SK-N-SH (cell line): ENCODE measurements around the gene CUX1. TPM values are rescaled to one million over a fixed set of nuclear protein-coding genes. Genes with fewer than 3 reads are reported as not detected.

ENCODE experiments used
- CTCF ChIA-PET: fragments of 300-600, 350-600 bp; formaldehyde crosslinking; extraction: SDS; loops from one replicate; lab custom pipeline; 2021; lab: Yijun Ruan, JAX
- POLR2A ChIA-PET: fragments of 350-600 bp; sonication (Branson Sonifier 250); formaldehyde crosslinking; extraction: SDS; loops from one replicate; lab custom pipeline; 2020; ENCODE audit warnings: antibody characterized with exemption, inconsistent platforms; lab: Yijun Ruan, JAX
- DNase-seq: peaks from one replicate; pipeline ENCODE4 v3.0.0; 2012
- H2AFZ ChIP-seq: fragments of 200-600 bp; sonication (generic); 2 replicates; pipeline ENCODE4 v1.8.1; 2016; ENCODE audit warnings: antibody characterized with exemption, mild to moderate bottlenecking, low read depth
- H3F3A ChIP-seq: fragments of 200-600 bp; sonication (generic); replicated peaks from 2 replicates; pipeline ENCODE3; 2016; ENCODE audit warnings: antibody characterized with exemption, mild to moderate bottlenecking; ENCODE audit not compliant: insufficient read depth
- H3K27ac ChIP-seq, 2 experiments: fragments of 200-500 bp in 1 of 2; fragments of 200-600 bp in 1 of 2; sonication (Bioruptor generic) in 1 of 2; sonication (generic), shearing (Covaris generic) in 1 of 2; 2 replicates each; pipeline versions ENCODE4 v1.5.1 to v1.6.1; 2014 to 2016; ENCODE audit warnings: low read depth in 2 of 2, inconsistent platforms in 1 of 2, low read length in 1 of 2, mild to moderate bottlenecking in 1 of 2, mixed read lengths in 1 of 2
- H3K27me3 ChIP-seq: fragments of 200-600 bp; sonication (generic), shearing (Covaris generic); 2 replicates; pipeline ENCODE4 v1.6.1; 2016; ENCODE audit warnings: mixed run types; ENCODE audit not compliant: insufficient read depth
- H3K36me3 ChIP-seq, 2 experiments: fragments of 200-500 bp in 1 of 2; fragments of 200-600 bp in 1 of 2; sonication (Bioruptor generic) in 1 of 2; sonication (generic) in 1 of 2; replicated peaks in 1 of 2; 2 replicates each; pipeline versions ENCODE3 to v1.5.1; 2014 to 2016; ENCODE audit warnings: low read length in 1 of 2, mild to moderate bottlenecking in 1 of 2; ENCODE audit not compliant: insufficient read depth in 2 of 2, control insufficient read depth in 1 of 2
- H3K4me1 ChIP-seq, 2 experiments: fragments of 200-500 bp in 1 of 2; fragments of 200-600 bp in 1 of 2; sonication (Bioruptor generic) in 1 of 2; sonication (generic), shearing (Covaris generic) in 1 of 2; 2 replicates each; pipeline versions ENCODE4 v1.5.1 to v1.6.1; 2014 to 2016; ENCODE audit warnings: low read depth in 1 of 2, low read length in 1 of 2, mixed run types in 1 of 2; ENCODE audit not compliant: insufficient read depth in 2 of 2, control insufficient read depth in 1 of 2
- H3K4me2 ChIP-seq: fragments of 200-600 bp; sonication (generic), shearing (Covaris generic); 2 replicates; pipeline ENCODE4 v1.6.1; 2017; ENCODE audit warnings: mixed run types
- H3K4me3 ChIP-seq, 2 experiments: fragments of 200-500 bp in 1 of 2; fragments of 200-600 bp in 1 of 2; sonication (Bioruptor generic) in 1 of 2; sonication (generic), shearing (Covaris generic) in 1 of 2; 2 replicates each; pipeline versions ENCODE4 v1.5.1 to v1.8.1; 2014 to 2016; ENCODE audit warnings: low read depth in 2 of 2, inconsistent platforms in 1 of 2, low read length in 1 of 2, mild to moderate bottlenecking in 1 of 2, mixed read lengths in 1 of 2, moderate library complexity in 1 of 2
- H3K79me2 ChIP-seq: fragments of 200-600 bp; sonication (generic); 2 replicates; pipeline ENCODE4 v1.8.1; 2017; ENCODE audit warnings: mild to moderate bottlenecking; ENCODE audit not compliant: insufficient read depth
- H3K9ac ChIP-seq: fragments of 200-600 bp; sonication (generic); 2 replicates; pipeline ENCODE4 v1.6.1; 2017; ENCODE audit warnings: mixed run types
- H3K9me2 ChIP-seq: fragments of 200-600 bp; sonication (generic); 2 replicates; pipeline ENCODE4 v1.6.1; 2017; ENCODE audit warnings: mixed run types
- H3K9me3 ChIP-seq: fragments of 200-600 bp; sonication (generic); 2 replicates; pipeline ENCODE4 v1.6.1; 2017; ENCODE audit warnings: mixed run types, mild to moderate bottlenecking, moderate library complexity
- H4K20me1 ChIP-seq: fragments of 200-600 bp; sonication (generic); 2 replicates; pipeline ENCODE4 v1.6.1; 2017; ENCODE audit warnings: mild to moderate bottlenecking, mixed run types; ENCODE audit not compliant: insufficient read depth
- ELF1 ChIP-seq: IDR thresholded peaks from 2 replicates; pipeline ENCODE4 v1.4.0; 2012
- FOSL2 ChIP-seq: IDR thresholded peaks from 2 replicates; pipeline ENCODE4 v1.4.0; 2012; ENCODE audit warnings: low read depth, mild to moderate bottlenecking, moderate library complexity, borderline replicate concordance
- FOXJ3 ChIP-seq: sonication (generic); formaldehyde crosslinking; IDR thresholded peaks from 2 replicates; pipeline ENCODE4 v1.5.1; 2020; ENCODE audit warnings: mild to moderate bottlenecking, missing genetic modification reagents
- FOXM1 ChIP-seq: IDR thresholded peaks from 2 replicates; pipeline ENCODE4 v1.4.0; 2012; ENCODE audit warnings: low read depth, mild to moderate bottlenecking
- GABPA ChIP-seq: IDR thresholded peaks from 2 replicates; pipeline ENCODE4 v1.4.0; 2012; ENCODE audit warnings: low read depth, mild to moderate bottlenecking
- MEF2A ChIP-seq: IDR thresholded peaks from 2 replicates; pipeline ENCODE4 v1.4.0; 2012; ENCODE audit warnings: low read depth, borderline replicate concordance
- MXI1 ChIP-seq: IDR thresholded peaks from 2 replicates; pipeline ENCODE4 v1.6.1; 2012; ENCODE audit warnings: mild to moderate bottlenecking, low read depth, low read length, improper control_type of control experiment
- NFIC ChIP-seq: IDR thresholded peaks from 2 replicates; pipeline ENCODE4 v1.4.0; 2012; ENCODE audit warnings: borderline replicate concordance
- NRF1 ChIP-seq: IDR thresholded peaks from 2 replicates; pipeline ENCODE4 v1.6.1; 2012; ENCODE audit warnings: low read depth, mild to moderate bottlenecking, low read length
- RAD21 ChIP-seq: IDR thresholded peaks from 2 replicates; pipeline ENCODE4 v1.6.1; 2012; ENCODE audit warnings: mild to moderate bottlenecking, low read length
- RFX5 ChIP-seq: IDR thresholded peaks from 2 replicates; pipeline ENCODE4 v1.6.1; 2012; ENCODE audit warnings: mild to moderate bottlenecking, improper control_type of control experiment, low read length
- SIN3A ChIP-seq: IDR thresholded peaks from 2 replicates; pipeline ENCODE4 v1.6.1; 2012; ENCODE audit warnings: low read depth, mild to moderate bottlenecking, low read length, moderate library complexity, borderline replicate concordance
- TAF1 ChIP-seq: IDR thresholded peaks from 2 replicates; pipeline ENCODE4 v1.6.1; 2012; ENCODE audit warnings: low read depth, mild to moderate bottlenecking, low read length, moderate library complexity, borderline replicate concordance
- YY1 ChIP-seq: IDR thresholded peaks from 2 replicates; pipeline ENCODE4 v1.4.0; 2012; ENCODE audit warnings: low read depth, mild to moderate bottlenecking
- WGBS: methylation state at CpG from one replicate; pipeline ENCODE4 v1.1.6; 2017; ENCODE audit warnings: low lambda C conversion rate; 5-methylcytosine and 5-hydroxymethylcytosine counted together
- polyA plus RNA-seq, 3 experiments: library from polyadenylated mRNA; depleted of rRNA; stranded (reverse); fragments of >200 nt; gene quantifications; 2 replicates each; pipeline ENCODE4 v1.2.3, GENCODE V29; 2012
- TF ChIP-seq, protein P1 (sequence below): IDR thresholded peaks from 2 replicates; pipeline ENCODE4; 2012
- TF ChIP-seq, protein P2 (sequence below): IDR thresholded peaks from 2 replicates; pipeline ENCODE4 v1.6.1; 2012; ENCODE audit warnings: mild to moderate bottlenecking, low read depth, low read length, moderate library complexity
- TF ChIP-seq, protein P3 (sequence below): fragments of 200-600 bp; sonication (generic); IDR thresholded peaks from 2 replicates; pipeline ENCODE4 v1.6.1; 2017; ENCODE audit warnings: antibody characterized with exemption, mild to moderate bottlenecking, moderate library complexity
- TF ChIP-seq, protein P4 (sequence below): IDR thresholded peaks from 2 replicates; pipeline ENCODE4 v1.4.0; 2012; ENCODE audit warnings: low read depth, borderline replicate concordance
- TF ChIP-seq, protein P5 (sequence below): fragments of 150-350 bp; IDR thresholded peaks from 2 replicates; pipeline ENCODE4 v1.6.1; 2016; ENCODE audit warnings: mild to moderate bottlenecking, low read depth, low read length

CUX1 gene
- polyA plus RNA-seq, 1 of the 3 experiments (the other 2 are of a cell fraction): 68.6 TPM

DNA sequence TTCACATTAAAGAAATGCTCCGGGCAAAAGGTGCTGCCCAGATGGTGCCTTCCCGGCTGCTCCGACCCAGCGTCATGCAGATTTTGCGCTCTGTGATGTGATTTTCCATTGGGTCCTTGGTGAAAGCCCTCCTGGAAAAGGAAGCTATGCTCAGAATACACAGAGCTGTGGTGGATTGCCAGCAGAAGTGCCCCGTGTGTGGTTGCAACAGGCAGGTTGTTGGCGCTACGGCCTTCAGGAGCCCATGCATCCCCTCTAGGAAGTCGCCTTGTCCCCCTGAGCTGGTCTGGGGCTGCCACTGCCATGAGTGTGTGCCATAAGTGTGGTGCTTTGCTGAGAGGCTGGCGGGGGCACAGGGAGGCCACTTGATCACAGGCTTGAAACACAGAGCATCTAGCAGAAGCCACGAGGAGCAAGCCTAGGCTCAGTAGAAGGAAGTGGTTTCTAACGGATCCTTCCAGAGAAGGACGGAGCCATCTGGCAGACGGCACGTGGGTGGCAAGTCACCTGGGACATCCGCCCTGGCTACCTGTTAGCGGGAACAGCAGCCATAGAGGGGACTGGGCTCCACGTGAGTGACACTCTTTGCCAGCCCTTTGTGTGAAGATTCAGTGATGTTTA is 210.9 kb downstream of the CUX1 start:
- Histone ChIP-seq H4K20me1 (no peaks in the 10 kb centered on the region), H3K9me2 (no peaks in the 10 kb centered on the region), H3K79me2 (peaks cover 13% of the 10 kb centered on the region), H3K4me1 (peaks cover 0 to 8% of the 10 kb centered on the region in 2 experiments; a peak in 2 of 4 replicates), H3K9ac (no peak overlapping the region), H3K27ac (no peak overlapping the region), H3K4me3 (no peak overlapping the region), H2AFZ (no peak overlapping the region), H3K27me3 (no peaks in the 10 kb centered on the region), H3K9me3 (no peaks in the 10 kb centered on the region), H3K4me2 (no peak overlapping the region), H3F3A (no peaks in the 10 kb centered on the region), H3K36me3 (peaks cover 0 to 5% of the 10 kb centered on the region in 2 experiments)
- 95% methylated on average over 14 of the region's 18 CpGs for WGBS
- DNase-seq: no peak
- TF ChIP-seq FOXJ3 (no peak), NRF1 (no peak), FOSL2 (no peak), RFX5 (no peak)
- TF ChIP-seq, protein P1, sequence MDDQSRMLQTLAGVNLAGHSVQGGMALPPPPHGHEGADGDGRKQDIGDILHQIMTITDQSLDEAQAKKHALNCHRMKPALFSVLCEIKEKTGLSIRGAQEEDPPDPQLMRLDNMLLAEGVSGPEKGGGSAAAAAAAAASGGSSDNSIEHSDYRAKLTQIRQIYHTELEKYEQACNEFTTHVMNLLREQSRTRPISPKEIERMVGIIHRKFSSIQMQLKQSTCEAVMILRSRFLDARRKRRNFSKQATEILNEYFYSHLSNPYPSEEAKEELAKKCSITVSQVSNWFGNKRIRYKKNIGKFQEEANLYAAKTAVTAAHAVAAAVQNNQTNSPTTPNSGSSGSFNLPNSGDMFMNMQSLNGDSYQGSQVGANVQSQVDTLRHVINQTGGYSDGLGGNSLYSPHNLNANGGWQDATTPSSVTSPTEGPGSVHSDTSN: no peak
- TF ChIP-seq, protein P2, sequence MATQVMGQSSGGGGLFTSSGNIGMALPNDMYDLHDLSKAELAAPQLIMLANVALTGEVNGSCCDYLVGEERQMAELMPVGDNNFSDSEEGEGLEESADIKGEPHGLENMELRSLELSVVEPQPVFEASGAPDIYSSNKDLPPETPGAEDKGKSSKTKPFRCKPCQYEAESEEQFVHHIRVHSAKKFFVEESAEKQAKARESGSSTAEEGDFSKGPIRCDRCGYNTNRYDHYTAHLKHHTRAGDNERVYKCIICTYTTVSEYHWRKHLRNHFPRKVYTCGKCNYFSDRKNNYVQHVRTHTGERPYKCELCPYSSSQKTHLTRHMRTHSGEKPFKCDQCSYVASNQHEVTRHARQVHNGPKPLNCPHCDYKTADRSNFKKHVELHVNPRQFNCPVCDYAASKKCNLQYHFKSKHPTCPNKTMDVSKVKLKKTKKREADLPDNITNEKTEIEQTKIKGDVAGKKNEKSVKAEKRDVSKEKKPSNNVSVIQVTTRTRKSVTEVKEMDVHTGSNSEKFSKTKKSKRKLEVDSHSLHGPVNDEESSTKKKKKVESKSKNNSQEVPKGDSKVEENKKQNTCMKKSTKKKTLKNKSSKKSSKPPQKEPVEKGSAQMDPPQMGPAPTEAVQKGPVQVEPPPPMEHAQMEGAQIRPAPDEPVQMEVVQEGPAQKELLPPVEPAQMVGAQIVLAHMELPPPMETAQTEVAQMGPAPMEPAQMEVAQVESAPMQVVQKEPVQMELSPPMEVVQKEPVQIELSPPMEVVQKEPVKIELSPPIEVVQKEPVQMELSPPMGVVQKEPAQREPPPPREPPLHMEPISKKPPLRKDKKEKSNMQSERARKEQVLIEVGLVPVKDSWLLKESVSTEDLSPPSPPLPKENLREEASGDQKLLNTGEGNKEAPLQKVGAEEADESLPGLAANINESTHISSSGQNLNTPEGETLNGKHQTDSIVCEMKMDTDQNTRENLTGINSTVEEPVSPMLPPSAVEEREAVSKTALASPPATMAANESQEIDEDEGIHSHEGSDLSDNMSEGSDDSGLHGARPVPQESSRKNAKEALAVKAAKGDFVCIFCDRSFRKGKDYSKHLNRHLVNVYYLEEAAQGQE: no peak
- ChIA-PET POLR2A (no interaction called here), CTCF (no interaction called here)

DNA sequence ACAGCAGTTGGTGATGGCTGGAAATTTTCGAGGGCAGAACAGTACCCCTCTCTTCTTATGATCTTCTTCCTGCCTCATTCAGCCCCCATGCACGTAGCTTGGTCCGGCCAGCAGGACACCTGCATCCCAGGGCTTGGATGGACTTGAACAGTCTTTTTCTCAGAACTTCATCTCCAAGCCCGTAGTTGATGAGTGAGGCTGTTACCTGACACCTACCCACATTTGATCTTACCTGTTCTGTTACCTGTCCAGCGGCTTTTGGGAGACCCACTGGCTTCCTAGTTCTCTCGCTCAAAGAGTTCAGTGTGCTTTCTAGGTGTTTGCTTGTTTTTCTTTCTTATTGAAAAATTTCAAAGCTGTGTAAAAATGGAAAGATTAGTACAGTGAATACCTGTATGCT is 212.2 kb downstream of the CUX1 start:
- no peaks in the 10 kb centered on the region for H3K9me2 ChIP-seq
- H3K9ac ChIP-seq: no peak overlapping the region
- WGBS: 91% methylated on average over 6 of the region's 6 CpGs
- no peak overlapping the region for H3K4me3 ChIP-seq
- peaks cover 12% of the 10 kb centered on the region; the same call in 1 of the 2 replicates for H3K79me2 ChIP-seq
- H3K36me3 ChIP-seq: peaks cover 0 to 5% of the 10 kb centered on the region in 2 experiments
- no peaks in the 10 kb centered on the region for H3K9me3 ChIP-seq
- no peak overlapping the region for H3K4me2 ChIP-seq
- no peak for DNase-seq
- H3K27me3 ChIP-seq: no peaks in the 10 kb centered on the region
- ChIA-PET CTCF (no interaction called here), POLR2A (no interaction called here)
- H3K27ac ChIP-seq: no peak overlapping the region
- H2AFZ ChIP-seq: no peak overlapping the region
- H3F3A ChIP-seq: no peaks in the 10 kb centered on the region
- H4K20me1 ChIP-seq: no peaks in the 10 kb centered on the region
- H3K4me1 ChIP-seq: no peaks in the 10 kb centered on the region; a peak in 1 of 4 replicates
- TF ChIP-seq, protein P3, sequence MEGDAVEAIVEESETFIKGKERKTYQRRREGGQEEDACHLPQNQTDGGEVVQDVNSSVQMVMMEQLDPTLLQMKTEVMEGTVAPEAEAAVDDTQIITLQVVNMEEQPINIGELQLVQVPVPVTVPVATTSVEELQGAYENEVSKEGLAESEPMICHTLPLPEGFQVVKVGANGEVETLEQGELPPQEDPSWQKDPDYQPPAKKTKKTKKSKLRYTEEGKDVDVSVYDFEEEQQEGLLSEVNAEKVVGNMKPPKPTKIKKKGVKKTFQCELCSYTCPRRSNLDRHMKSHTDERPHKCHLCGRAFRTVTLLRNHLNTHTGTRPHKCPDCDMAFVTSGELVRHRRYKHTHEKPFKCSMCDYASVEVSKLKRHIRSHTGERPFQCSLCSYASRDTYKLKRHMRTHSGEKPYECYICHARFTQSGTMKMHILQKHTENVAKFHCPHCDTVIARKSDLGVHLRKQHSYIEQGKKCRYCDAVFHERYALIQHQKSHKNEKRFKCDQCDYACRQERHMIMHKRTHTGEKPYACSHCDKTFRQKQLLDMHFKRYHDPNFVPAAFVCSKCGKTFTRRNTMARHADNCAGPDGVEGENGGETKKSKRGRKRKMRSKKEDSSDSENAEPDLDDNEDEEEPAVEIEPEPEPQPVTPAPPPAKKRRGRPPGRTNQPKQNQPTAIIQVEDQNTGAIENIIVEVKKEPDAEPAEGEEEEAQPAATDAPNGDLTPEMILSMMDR: no peak
- TF ChIP-seq, protein P1: no peak
- TF ChIP-seq RAD21 (no peak), NFIC (no peak), SIN3A (no peak), YY1 (no peak), FOXM1 (no peak), GABPA (no peak), TAF1 (no peak), MEF2A (no peak), ELF1 (no peak), MXI1 (no peak)
- TF ChIP-seq, protein P4, sequence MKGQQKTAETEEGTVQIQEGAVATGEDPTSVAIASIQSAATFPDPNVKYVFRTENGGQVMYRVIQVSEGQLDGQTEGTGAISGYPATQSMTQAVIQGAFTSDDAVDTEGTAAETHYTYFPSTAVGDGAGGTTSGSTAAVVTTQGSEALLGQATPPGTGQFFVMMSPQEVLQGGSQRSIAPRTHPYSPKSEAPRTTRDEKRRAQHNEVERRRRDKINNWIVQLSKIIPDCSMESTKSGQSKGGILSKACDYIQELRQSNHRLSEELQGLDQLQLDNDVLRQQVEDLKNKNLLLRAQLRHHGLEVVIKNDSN: no peak
- TF ChIP-seq, protein P5, sequence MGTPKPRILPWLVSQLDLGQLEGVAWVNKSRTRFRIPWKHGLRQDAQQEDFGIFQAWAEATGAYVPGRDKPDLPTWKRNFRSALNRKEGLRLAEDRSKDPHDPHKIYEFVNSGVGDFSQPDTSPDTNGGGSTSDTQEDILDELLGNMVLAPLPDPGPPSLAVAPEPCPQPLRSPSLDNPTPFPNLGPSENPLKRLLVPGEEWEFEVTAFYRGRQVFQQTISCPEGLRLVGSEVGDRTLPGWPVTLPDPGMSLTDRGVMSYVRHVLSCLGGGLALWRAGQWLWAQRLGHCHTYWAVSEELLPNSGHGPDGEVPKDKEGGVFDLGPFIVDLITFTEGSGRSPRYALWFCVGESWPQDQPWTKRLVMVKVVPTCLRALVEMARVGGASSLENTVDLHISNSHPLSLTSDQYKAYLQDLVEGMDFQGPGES: no peak
